ENCODE measurements around the gene AARS1. TPM values are rescaled to one million over a fixed set of nuclear protein-coding genes. Genes with fewer than 3 reads are reported as not detected.
"Not testable (repeated sequence)": the region's sequence is repeated elsewhere in the genome, so short reads cannot be mapped to it uniquely, and the experiment has no call there.

AARS1 gene
- total RNA-seq, 2 donors from 2014 or later: 54.0 to 56.8 TPM

DNA sequence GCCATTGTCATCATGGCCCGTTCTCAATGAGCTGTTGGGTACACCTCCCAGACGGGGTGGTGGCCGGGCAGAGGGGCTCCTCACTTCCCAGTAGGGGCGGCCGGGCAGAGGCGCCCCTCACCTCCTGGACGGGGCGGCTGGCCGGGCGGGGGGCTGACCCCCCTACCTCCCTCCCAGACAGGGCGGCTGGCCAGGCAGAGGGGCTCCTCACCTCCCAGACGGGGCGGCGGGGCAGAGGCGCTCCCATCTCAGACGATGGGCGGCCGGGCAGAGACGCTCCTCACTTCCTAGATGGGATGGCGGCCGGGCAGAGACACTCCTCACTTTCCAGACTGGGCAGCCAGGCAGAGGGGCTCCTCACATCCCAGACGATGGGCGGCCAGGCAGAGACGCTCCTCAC lies 64.7 kb downstream of the AARS1 start:
- H3K4me3 ChIP-seq, H3K9me3 ChIP-seq, H3K27me3 ChIP-seq: not testable (repeated sequence)

DNA sequence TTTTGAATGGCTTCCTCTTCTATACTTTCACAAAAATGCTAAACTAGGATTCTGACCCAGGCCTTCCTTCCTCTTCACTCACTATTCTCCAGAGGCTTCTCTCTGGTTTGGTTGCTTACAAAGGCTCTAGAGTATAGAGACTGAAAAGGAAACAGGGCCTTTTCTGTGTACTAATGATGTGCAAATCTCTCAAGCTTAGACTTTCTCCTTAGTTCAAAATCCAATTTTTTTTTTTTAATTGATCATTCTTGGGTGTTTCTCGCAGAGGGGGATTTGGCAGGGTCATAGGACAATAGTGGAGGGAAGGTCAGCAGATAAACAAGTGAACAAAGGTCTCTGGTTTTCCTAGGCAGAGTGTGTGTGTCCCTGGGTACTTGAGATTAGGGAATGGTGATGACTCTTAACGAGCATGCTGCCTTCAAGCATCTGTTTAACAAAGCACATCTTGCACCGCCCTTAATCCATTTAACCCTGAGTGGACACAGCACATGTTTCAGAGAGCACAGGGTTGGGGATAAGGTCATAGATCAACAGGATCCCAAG lies 65.3 kb downstream of the AARS1 start:
- not testable (repeated sequence) for H3K4me3 ChIP-seq; DNase-seq (ENCODE audit: low spot score); H3K27me3 ChIP-seq; H3K9me3 ChIP-seq; H3K4me1 ChIP-seq; H3K27ac ChIP-seq
- H3K36me3 ChIP-seq: peaks cover 20% of the 10 kb centered on the region

More for the DNA sequence above, 64.7 kb downstream of the AARS1 start:
- not testable (repeated sequence) for H3K27ac ChIP-seq; DNase-seq (ENCODE audit: low spot score); H3K4me1 ChIP-seq
- peaks cover 23% of the 10 kb centered on the region for H3K36me3 ChIP-seq

DNA sequence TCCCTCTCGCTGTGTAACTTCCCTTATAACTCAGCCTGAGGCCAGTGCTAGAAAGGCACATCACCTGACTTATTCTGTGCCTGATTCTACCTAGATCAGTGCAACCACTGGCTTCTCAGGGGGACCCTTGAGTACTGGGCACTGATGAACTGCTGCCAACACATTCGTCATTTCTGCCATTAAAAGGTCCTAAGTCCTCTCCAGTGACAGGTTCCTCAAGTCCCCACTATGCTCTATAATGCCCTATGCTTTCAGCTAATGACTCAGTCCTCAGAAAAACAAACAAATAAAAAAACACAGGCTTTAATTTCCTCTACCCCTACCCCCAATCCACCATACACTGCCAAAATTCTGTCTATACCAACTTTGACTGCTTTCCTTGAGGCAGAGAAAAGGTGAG lies 66.1 kb downstream of the AARS1 start:
- H3K27ac ChIP-seq; H3K4me3 ChIP-seq; H3K27me3 ChIP-seq; H3K9me3 ChIP-seq; DNase-seq (ENCODE audit: low spot score); H3K4me1 ChIP-seq: not testable (repeated sequence)
- H3K36me3 ChIP-seq: peaks cover 20% of the 10 kb centered on the region

DNA sequence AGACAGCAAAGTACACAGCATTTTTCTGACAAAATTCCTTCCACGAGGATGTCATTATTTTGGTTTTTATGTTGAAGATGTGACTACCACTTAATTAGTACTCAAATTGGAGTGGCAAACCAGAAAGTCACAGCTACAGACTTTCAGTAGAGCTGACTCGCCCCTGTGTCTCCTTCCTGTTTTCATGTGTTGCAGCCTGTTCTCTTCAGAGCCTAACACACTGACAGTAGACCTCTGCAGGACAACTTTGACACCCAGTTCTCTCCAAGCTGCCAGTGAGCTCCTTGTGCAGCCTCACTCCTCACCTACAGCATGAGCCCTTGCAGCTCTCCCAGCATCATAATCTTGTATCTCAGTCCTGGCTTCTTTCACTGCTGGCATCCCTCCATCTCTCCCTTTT lies 66.7 kb downstream of the AARS1 start:
- H3K27ac ChIP-seq; DNase-seq (ENCODE audit: low spot score); H3K4me1 ChIP-seq; H3K4me3 ChIP-seq; H3K27me3 ChIP-seq; H3K9me3 ChIP-seq: not testable (repeated sequence)
- H3K36me3 ChIP-seq: peaks cover 16% of the 10 kb centered on the region

DNA sequence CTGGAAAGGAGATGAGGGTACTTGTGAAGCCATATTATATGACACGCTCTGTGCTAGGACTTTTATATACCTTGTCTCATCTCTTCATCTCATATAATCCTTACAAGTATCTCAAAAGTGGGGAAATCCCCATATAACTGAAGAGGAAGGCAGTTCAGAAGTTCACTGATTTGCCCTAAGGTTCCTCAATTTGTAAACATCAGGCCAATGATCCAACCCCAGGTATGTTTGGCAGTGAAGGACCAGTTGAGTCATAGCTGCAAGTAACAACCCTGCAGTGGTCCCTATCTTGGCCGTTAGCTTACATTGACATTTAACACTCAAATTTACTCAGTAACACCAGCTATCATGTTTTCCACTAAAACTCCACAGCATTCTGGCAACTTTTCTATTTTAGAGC lies 70.7 kb downstream of the AARS1 start:
- not testable (repeated sequence) for H3K4me1 ChIP-seq; DNase-seq (ENCODE audit: low spot score); H3K9me3 ChIP-seq; H3K27me3 ChIP-seq; H3K27ac ChIP-seq; H3K36me3 ChIP-seq; H3K4me3 ChIP-seq

DNA sequence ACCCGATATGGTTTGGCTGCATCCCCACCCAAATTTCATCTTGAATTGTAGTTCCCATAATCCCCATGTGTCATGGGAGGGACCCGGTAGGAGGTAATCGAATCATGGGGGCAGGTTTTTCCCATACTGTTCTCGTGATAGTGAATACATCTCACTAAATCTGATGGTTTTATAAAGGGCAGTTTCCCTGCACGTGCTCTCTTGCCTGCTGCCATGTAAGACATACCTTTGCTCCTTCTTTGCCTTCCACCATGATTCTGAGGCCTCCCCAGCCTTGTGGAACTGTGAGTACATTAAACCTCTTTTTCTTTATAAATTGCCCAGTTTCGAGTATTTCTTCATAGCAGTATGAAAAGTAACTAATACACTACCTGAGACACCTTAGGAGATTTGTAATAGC lies 82.9 kb downstream of the AARS1 start:
- not testable (repeated sequence) for H3K9me3 ChIP-seq; H3K4me3 ChIP-seq; H3K4me1 ChIP-seq; H3K36me3 ChIP-seq; DNase-seq (ENCODE audit: low spot score); H3K27ac ChIP-seq; H3K27me3 ChIP-seq

DNA sequence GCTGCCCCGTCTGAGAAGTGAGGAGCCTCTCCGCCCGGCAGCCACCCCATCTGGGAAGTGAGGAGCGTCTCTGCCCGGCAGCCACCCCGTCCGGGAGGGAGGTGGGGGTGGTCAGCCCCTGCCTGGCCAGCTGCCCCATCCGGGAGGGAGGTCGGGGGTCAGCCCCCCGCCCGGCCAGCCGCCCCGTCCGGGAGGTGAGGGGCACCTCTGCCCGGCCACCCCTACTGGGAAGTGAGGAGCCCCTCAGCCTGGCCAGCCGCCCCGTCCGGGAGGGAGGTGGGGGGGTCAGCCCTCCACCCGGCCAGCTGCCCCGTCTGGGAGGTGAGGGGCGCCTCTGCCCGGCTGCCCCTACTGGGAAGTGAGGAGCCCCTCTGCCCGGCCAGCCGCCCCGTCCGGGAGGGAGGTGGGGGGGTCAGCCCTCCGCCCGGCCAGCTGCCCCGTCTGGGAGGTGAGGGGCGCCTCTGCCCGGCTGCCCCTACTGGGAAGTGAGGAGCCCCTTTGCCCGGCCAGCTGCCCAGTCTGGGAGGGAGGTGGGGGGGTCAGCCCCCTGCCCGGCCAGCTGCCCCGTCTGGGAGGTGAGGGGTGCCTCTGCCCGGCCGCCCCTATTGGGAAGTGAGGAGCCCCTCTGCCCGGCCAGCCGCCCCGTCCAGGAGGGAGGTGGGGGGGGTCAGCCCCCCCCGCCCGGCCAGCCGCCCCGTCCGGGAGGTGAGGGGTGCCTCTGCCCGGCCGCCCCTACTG lies 84.5 kb downstream of the AARS1 start:
- not testable (repeated sequence) for DNase-seq (ENCODE audit: low spot score)

DNA sequence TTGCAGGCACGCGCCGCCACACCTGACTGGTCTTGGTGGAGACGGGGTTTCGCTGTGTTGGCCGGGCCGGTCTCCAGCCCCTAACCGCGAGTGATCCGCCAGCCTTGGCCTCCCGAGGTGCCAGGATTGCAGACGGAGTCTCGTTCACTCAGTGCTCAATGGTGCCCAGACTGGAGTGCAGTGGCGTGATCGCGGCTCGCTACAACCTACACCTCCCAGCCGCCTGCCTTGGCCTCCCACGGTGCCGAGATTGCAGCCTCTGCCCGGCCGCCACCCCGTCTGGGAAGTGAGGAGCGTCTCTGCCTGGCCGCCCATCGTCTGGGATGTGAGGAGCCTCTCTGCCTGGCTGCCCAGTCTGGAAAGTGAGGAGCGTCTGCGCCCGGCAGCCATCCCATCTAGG lies 85.3 kb downstream of the AARS1 start:
- not testable (repeated sequence) for H3K27ac ChIP-seq; H3K4me3 ChIP-seq; H3K9me3 ChIP-seq; H3K4me1 ChIP-seq; DNase-seq (ENCODE audit: low spot score); H3K27me3 ChIP-seq; H3K36me3 ChIP-seq

More for the DNA sequence above, 84.5 kb downstream of the AARS1 start:
- not testable (repeated sequence) for H3K27me3 ChIP-seq, H3K4me1 ChIP-seq, H3K9me3 ChIP-seq, H3K36me3 ChIP-seq, H3K4me3 ChIP-seq, H3K27ac ChIP-seq

DNA sequence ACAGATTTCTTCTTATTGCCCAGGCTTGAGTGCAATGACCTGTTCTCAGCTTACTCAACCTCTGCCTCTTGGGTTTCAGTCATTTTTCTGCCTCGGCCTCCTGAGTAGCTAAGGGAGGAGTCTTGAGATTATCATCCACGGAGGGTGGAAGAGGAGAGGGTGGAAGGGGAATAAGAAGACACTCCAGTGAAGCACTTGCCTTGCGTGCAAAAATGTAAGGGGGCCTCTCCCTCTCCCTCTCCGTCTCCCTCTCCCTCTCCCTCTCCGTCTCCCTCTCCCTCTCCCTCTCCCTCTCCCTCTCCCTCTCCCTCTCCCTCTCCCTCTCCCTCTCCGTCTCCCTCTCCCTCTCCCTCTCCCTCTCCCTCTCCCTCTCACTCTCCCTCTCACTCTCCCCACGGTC lies 85.8 kb downstream of the AARS1 start:
- H3K36me3 ChIP-seq; H3K4me1 ChIP-seq; H3K4me3 ChIP-seq; DNase-seq (ENCODE audit: low spot score); H3K27me3 ChIP-seq; H3K9me3 ChIP-seq; H3K27ac ChIP-seq: not testable (repeated sequence)

Other genes starting within 250 kb of the AARS1 start
- 10 to 100 TPM; 19.3 to 26.4 TPM for gene PDPR, start 175.2 kb downstream of the AARS1 start, total RNA-seq
- gene CLEC18C, start 115.7 kb downstream of the AARS1 start, total RNA-seq: not detected
- 10 to 100 TPM; 11.2 to 15.2 TPM for gene EXOSC6, start 37.6 kb downstream of the AARS1 start, total RNA-seq
- gene DDX19B, start 9.7 kb upstream of the AARS1 start, total RNA-seq: 10 to 100 TPM; 20.8 to 21.6 TPM
- gene DDX19A, start 57.4 kb upstream of the AARS1 start, total RNA-seq: 10 to 100 TPM; 23.3 to 24.9 TPM
- gene ST3GAL2, start 149.6 kb upstream of the AARS1 start, total RNA-seq: 10 to 100 TPM; 13.5 to 16.9 TPM
- gene FCSK, start 165.1 kb upstream of the AARS1 start, total RNA-seq: 10 to 100 TPM in 1 of 2 donors, 1 to 10 TPM in 1; 9.5 to 10.2 TPM
- 10 to 100 TPM; 29.1 to 41.8 TPM for gene COG4, start 234.0 kb upstream of the AARS1 start, total RNA-seq
- gene SF3B3, start 234.3 kb upstream of the AARS1 start, total RNA-seq: 10 to 100 TPM; 82.1 to 95.1 TPM

Measured in right atrium auricular region (tissue), 2 donors.